K562 (cell line): ENCODE data around the gene YIF1A. TPM values are rescaled to one million over a fixed set of nuclear protein-coding genes. Genes with fewer than 3 reads are reported as not detected.

ENCODE experiments used
- CXXC5 ChIP-seq: fragments of 250-450 bp; sonication (Bioruptor Pico); IDR thresholded peaks from 2 replicates; pipeline ENCODE4 v1.8.0; 2022; ENCODE audit warnings: inconsistent platforms, mild to moderate bottlenecking, moderate library complexity
- E2F6 ChIP-seq, 2 experiments: IDR thresholded peaks; 2 replicates each; pipeline ENCODE4 v1.6.1; 2011; ENCODE audit warnings: borderline replicate concordance in 1 of 2, control low read depth in 1 of 2, low read depth in 1 of 2, low read length in 1 of 2, mild to moderate bottlenecking in 1 of 2, mixed read lengths in 1 of 2, moderate library complexity in 1 of 2; ENCODE audit not compliant: insufficient read depth in 1 of 2, insufficient read length in 1 of 2, poor library complexity in 1 of 2, severe bottlenecking in 1 of 2; ENCODE audit errors: extremely low read depth in 1 of 2
- GABPB2 ChIP-seq: fragments of 250-450 bp; sonication (Bioruptor Pico); conservative IDR thresholded peaks from 2 replicates; pipeline ENCODE4 v1.5.1; 2021; ENCODE audit warnings: mild to moderate bottlenecking
- POLR2G ChIP-seq: fragments of 200-400 bp; formaldehyde crosslinking; IDR thresholded peaks from 2 replicates; pipeline ENCODE4 v1.6.1; 2017; ENCODE audit warnings: low read depth, mild to moderate bottlenecking, antibody characterized with exemption, low read length, moderate library complexity
- WHSC1 ChIP-seq: IDR thresholded peaks from one replicate; pipeline ENCODE4 v1.6.1; 2012; ENCODE audit warnings: low read length, control low read depth, inconsistent platforms
- ZNF668 ChIP-seq: fragments of 250-450 bp; sonication (Bioruptor Pico); IDR thresholded peaks from 2 replicates; pipeline ENCODE4 v1.8.0; 2022; ENCODE audit warnings: mild to moderate bottlenecking, inconsistent platforms
- polyA plus RNA-seq, 8 experiments: library from polyadenylated mRNA; depleted of rRNA in 4 of 8; stranded (reverse) in 5 of 8; unstranded in 3 of 8; fragments of >200 nt; fragmentation: Nextera tagmentation in 2 of 8; fragmentation: Illumina TruSeq in 1 of 8; extraction: Ambion mirVana in 2 of 8; extraction: Trizol in 1 of 8; gene quantifications; 2 replicates each; pipeline versions ENCODE4 v1.2.1 to v1.2.3, GENCODE V29; 2011 to 2014; ENCODE audit warnings: inconsistent platforms in 1 of 8, missing spikeins in 1 of 8
- total RNA-seq, 7 experiments: library from RNA; depleted of rRNA in 6 of 7; stranded (reverse); fragments of >200 nt in 6 of 7; fragmentation: Illumina TruSeq in 2 of 7; extraction: Trizol in 2 of 7; gene quantifications; 2 replicates each; pipeline versions ENCODE4 v1.2.1 to v1.2.3, GENCODE V29; 2011 to 2021; ENCODE audit warnings: low replicate concordance in 1 of 7
- TF ChIP-seq, protein P1 (sequence below): fragments of 450-650 bp; formaldehyde crosslinking; IDR thresholded peaks from 2 replicates; pipeline ENCODE4 v1.4.0; 2020; ENCODE audit warnings: mild to moderate bottlenecking, mixed read lengths
- TF ChIP-seq, protein P2 (sequence below): fragments of 450-650 bp; IDR thresholded peaks from 2 replicates; pipeline ENCODE4 v1.6.1; 2016; ENCODE audit warnings: mild to moderate bottlenecking, moderate library complexity
- TF ChIP-seq, protein P3 (sequence below): fragments of 200-400 bp; formaldehyde crosslinking; IDR thresholded peaks from 2 replicates; pipeline ENCODE4 v1.6.1; 2017; ENCODE audit warnings: mild to moderate bottlenecking, low read depth, low read length, moderate library complexity

YIF1A gene
- total and polyA plus RNA-seq, 9 of the 15 experiments (the other 6 are each of a cell fraction or from before 2014, with no cell fraction given): 8.6 to 121 (median 77.2) TPM

DNA sequence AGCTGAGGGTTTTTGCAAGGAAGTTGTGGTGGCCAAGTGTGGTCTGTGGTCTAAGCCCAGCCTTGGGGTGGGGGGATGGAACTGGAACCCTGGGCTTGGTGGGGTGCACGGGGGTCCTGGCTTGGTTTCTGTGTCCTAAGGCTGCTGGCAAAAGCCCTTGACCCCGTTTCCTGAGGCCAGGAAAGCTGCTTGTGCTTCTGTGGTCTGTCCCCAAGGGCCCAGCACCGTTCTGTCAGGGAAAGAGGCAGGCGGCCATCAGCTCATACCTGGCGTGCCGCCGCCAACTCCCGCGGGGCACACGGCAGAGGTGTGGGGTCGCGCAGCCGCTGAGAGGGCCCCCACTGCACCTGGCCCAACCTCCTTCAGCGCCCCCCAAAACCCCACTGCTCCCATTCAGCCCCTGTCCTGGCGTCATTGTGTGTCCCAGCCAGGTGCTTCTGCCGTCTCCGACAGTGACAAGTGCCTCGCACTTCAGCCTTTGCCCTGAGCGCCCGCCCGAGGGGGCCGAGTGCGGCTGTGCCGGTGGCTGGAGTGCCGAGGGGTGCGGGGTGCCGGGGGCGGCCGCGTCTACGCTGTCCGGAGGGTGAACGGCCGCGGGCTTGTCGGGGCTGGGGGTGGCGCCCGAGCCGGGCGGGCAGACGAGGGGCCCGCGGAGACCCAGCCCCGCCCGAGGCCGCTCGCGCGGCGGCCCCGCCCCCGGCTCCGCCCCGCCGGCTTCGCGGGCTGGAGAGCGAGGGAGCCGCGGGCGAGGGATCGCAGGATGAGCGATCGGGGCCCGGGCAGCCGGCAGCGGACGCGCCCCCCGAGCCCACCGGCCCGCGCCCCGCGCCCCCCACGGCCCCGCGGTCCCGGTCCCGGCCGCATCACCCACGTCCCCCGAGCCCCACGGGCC, 11.2 kb downstream of the YIF1A start, which contains the start of gene CNIH2 (continued):
- TF ChIP-seq, protein P1, sequence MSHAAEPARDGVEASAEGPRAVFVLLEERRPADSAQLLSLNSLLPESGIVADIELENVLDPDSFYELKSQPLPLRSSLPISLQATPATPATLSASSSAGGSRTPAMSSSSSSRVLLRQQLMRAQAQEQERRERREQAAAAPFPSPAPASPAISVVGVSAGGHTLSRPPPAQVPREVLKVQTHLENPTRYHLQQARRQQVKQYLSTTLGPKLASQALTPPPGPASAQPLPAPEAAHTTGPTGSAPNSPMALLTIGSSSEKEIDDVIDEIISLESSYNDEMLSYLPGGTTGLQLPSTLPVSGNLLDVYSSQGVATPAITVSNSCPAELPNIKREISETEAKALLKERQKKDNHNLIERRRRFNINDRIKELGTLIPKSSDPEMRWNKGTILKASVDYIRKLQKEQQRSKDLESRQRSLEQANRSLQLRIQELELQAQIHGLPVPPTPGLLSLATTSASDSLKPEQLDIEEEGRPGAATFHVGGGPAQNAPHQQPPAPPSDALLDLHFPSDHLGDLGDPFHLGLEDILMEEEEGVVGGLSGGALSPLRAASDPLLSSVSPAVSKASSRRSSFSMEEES: no peak
- TF ChIP-seq, protein P2, sequence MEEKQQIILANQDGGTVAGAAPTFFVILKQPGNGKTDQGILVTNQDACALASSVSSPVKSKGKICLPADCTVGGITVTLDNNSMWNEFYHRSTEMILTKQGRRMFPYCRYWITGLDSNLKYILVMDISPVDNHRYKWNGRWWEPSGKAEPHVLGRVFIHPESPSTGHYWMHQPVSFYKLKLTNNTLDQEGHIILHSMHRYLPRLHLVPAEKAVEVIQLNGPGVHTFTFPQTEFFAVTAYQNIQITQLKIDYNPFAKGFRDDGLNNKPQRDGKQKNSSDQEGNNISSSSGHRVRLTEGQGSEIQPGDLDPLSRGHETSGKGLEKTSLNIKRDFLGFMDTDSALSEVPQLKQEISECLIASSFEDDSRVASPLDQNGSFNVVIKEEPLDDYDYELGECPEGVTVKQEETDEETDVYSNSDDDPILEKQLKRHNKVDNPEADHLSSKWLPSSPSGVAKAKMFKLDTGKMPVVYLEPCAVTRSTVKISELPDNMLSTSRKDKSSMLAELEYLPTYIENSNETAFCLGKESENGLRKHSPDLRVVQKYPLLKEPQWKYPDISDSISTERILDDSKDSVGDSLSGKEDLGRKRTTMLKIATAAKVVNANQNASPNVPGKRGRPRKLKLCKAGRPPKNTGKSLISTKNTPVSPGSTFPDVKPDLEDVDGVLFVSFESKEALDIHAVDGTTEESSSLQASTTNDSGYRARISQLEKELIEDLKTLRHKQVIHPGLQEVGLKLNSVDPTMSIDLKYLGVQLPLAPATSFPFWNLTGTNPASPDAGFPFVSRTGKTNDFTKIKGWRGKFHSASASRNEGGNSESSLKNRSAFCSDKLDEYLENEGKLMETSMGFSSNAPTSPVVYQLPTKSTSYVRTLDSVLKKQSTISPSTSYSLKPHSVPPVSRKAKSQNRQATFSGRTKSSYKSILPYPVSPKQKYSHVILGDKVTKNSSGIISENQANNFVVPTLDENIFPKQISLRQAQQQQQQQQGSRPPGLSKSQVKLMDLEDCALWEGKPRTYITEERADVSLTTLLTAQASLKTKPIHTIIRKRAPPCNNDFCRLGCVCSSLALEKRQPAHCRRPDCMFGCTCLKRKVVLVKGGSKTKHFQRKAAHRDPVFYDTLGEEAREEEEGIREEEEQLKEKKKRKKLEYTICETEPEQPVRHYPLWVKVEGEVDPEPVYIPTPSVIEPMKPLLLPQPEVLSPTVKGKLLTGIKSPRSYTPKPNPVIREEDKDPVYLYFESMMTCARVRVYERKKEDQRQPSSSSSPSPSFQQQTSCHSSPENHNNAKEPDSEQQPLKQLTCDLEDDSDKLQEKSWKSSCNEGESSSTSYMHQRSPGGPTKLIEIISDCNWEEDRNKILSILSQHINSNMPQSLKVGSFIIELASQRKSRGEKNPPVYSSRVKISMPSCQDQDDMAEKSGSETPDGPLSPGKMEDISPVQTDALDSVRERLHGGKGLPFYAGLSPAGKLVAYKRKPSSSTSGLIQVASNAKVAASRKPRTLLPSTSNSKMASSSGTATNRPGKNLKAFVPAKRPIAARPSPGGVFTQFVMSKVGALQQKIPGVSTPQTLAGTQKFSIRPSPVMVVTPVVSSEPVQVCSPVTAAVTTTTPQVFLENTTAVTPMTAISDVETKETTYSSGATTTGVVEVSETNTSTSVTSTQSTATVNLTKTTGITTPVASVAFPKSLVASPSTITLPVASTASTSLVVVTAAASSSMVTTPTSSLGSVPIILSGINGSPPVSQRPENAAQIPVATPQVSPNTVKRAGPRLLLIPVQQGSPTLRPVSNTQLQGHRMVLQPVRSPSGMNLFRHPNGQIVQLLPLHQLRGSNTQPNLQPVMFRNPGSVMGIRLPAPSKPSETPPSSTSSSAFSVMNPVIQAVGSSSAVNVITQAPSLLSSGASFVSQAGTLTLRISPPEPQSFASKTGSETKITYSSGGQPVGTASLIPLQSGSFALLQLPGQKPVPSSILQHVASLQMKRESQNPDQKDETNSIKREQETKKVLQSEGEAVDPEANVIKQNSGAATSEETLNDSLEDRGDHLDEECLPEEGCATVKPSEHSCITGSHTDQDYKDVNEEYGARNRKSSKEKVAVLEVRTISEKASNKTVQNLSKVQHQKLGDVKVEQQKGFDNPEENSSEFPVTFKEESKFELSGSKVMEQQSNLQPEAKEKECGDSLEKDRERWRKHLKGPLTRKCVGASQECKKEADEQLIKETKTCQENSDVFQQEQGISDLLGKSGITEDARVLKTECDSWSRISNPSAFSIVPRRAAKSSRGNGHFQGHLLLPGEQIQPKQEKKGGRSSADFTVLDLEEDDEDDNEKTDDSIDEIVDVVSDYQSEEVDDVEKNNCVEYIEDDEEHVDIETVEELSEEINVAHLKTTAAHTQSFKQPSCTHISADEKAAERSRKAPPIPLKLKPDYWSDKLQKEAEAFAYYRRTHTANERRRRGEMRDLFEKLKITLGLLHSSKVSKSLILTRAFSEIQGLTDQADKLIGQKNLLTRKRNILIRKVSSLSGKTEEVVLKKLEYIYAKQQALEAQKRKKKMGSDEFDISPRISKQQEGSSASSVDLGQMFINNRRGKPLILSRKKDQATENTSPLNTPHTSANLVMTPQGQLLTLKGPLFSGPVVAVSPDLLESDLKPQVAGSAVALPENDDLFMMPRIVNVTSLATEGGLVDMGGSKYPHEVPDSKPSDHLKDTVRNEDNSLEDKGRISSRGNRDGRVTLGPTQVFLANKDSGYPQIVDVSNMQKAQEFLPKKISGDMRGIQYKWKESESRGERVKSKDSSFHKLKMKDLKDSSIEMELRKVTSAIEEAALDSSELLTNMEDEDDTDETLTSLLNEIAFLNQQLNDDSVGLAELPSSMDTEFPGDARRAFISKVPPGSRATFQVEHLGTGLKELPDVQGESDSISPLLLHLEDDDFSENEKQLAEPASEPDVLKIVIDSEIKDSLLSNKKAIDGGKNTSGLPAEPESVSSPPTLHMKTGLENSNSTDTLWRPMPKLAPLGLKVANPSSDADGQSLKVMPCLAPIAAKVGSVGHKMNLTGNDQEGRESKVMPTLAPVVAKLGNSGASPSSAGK: no peak
- TF ChIP-seq ZNF668 (CRISPR knock-in tag) (no peak), CXXC5 (CRISPR knock-in tag) (peak; percentile 60), POLR2G (peak; percentile 82), WHSC1 (no peak), E2F6 (IDR thresholded peaks at IDR 0.05; ENCODE audit: borderline replicate concordance in 1 of 2, extremely low read depth in 1 of 2, insufficient read depth in 1 of 2, insufficient read length in 1 of 2, low read depth in 1 of 2, low read length in 1 of 2, poor library complexity in 1 of 2, severe bottlenecking in 1 of 2) (peak in 1 of 2 experiments; percentile 65), GABPB2 (no peak)
- TF ChIP-seq, protein P3, sequence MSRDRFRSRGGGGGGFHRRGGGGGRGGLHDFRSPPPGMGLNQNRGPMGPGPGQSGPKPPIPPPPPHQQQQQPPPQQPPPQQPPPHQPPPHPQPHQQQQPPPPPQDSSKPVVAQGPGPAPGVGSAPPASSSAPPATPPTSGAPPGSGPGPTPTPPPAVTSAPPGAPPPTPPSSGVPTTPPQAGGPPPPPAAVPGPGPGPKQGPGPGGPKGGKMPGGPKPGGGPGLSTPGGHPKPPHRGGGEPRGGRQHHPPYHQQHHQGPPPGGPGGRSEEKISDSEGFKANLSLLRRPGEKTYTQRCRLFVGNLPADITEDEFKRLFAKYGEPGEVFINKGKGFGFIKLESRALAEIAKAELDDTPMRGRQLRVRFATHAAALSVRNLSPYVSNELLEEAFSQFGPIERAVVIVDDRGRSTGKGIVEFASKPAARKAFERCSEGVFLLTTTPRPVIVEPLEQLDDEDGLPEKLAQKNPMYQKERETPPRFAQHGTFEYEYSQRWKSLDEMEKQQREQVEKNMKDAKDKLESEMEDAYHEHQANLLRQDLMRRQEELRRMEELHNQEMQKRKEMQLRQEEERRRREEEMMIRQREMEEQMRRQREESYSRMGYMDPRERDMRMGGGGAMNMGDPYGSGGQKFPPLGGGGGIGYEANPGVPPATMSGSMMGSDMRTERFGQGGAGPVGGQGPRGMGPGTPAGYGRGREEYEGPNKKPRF: no peak
